Adrenal gland (tissue), 5 donors: ENCODE data around the gene UGDH.
"Not testable (repeated sequence)": the region's sequence is repeated elsewhere in the genome, so short reads cannot be mapped to it uniquely, and the experiment has no call there.

Source experiments
- CTCF ChIP-seq, 6 experiments: fragments of 450-650 bp in 4 of 6; fragments of 200-600 bp in 2 of 6; sonication (generic) in 1 of 6; IDR thresholded peaks; 1 replicate in 5 of 6; 2 replicates in 1 of 6; pipeline versions ENCODE4 v1.5.1 to v1.8.0; 2016 to 2021; ENCODE audit warnings: antibody characterized with exemption in 6 of 6, mild to moderate bottlenecking in 2 of 6, moderate library complexity in 1 of 6
- POLR2A ChIP-seq, 2 donors: fragments of 450-650 bp; IDR thresholded peaks; one replicate each; pipeline ENCODE4 v1.6.1; 2017; ENCODE audit warnings: antibody characterized with exemption in 2 of 2, mild to moderate bottlenecking in 2 of 2, moderate library complexity in 1 of 2
- donor health status: DM: no; HTN: no; CAD: no.

DNA sequence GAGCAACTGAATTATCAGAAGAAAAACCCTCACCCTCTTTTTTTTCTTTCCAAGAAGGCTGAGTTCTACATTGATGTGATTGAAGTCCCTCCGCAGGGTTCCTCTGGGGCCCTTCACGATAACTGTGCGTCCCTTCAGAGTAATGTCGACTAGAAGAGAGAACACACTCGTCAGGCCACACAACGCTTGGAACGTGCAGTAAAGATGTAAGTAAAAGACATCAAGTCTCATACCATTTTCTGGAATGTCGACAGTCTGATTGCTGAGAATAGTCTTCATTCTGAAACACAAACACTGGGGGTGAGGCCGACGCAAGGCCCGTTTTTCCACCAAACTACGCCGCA is 69.1 kb downstream of the UGDH start:
- not testable (repeated sequence) for TF ChIP-seq CTCF, POLR2A (IDR thresholded peaks at IDR 0.05)
